Kidney epithelial cell (primary cell): ENCODE results near the gene SH2D5. TPM values are rescaled to one million over a fixed set of nuclear protein-coding genes. Genes with fewer than 3 reads are reported as not detected.
"Not testable (repeated sequence)": the region's sequence is repeated elsewhere in the genome, so short reads cannot be mapped to it uniquely, and the experiment has no call there.

Experiments used
- DNase-seq: peaks from one replicate; pipeline ENCODE4 v3.0.0-alpha.2; 2010; ENCODE audit warnings: low read depth
- H3K27me3 ChIP-seq: 2 replicates; pipeline ENCODE4 v1.6.0; 2011; ENCODE audit warnings: low read length; ENCODE audit not compliant: control insufficient read depth, insufficient read depth
- H3K36me3 ChIP-seq: 2 replicates; pipeline ENCODE4 v1.5.1; 2011; ENCODE audit warnings: low read length; ENCODE audit not compliant: control insufficient read depth, insufficient read depth
- H3K4me3 ChIP-seq: 2 replicates; pipeline ENCODE4 v1.5.1; 2011; ENCODE audit warnings: low read depth, mild to moderate bottlenecking, control low read depth, low read length
- CTCF ChIP-seq: IDR thresholded peaks from 2 replicates; pipeline ENCODE4 v1.5.1; 2011; ENCODE audit warnings: mild to moderate bottlenecking, moderate library complexity, low read length, control low read depth, inconsistent platforms; ENCODE audit not compliant: insufficient read depth, poor library complexity, severe bottlenecking
- total RNA-seq: library from RNA; depleted of rRNA; stranded (reverse); fragments of >200 nt; gene quantifications from 2 replicates; pipeline ENCODE4 v1.2.3, GENCODE V29; 2015

Gene SH2D5
- total RNA-seq, 1 donor from 2014 or later, result 11.7 TPM

DNA sequence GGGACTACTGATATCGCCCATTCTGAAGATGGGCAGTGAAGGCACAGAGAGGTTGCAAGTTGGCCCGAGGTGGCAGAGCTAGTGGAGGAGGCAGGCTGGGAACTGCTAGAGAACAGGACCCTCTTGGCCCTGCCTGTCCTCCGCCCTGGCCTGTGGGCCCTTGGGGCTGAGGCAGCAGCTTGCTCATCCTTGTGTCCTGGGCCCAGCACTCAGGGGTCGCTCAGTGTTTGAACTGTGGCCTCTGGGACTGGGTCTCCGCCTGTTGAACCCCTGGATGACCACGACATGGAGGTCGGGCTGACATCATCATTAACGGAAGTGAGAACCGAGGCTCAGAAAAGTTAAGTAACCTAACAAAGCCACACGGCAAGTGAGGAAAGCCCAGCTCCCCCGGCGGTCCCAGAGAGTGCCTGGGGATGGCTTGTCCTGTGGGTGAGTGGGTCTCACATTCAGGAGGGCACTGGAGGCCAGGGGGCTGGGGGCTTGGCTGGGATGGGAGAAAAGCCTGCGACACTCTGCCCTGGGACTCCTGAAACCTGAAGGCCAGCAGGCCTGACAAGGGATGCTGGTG, 48.4 kb downstream of the SH2D5 start:
- no peak for TF ChIP-seq CTCF
- DNase-seq, result no peak
- Histone ChIP-seq H3K36me3 (no peaks in the 10 kb centered on the region), H3K4me3 (no peak overlapping the region), H3K27me3 (no peaks in the 10 kb centered on the region)

- no peaks in the 10 kb centered on the region for H3K27me3 ChIP-seq
- no peak for TF ChIP-seq CTCF
- no peak for DNase-seq
- H3K4me3 ChIP-seq, result no peak overlapping the region
- no peaks in the 10 kb centered on the region for H3K36me3 ChIP-seq
These were observed 48.9 kb downstream of the SH2D5 start for GRCh38 chr1:20683614-20684013.

GRCh38 chr1:20682571-20683236, 49.8 kb downstream of the SH2D5 start:
- DNase-seq, result no peak
- no peaks in the 10 kb centered on the region for H3K36me3 ChIP-seq
- H3K4me3 ChIP-seq, result no peak overlapping the region
- TF ChIP-seq CTCF, result no peak
- H3K27me3 ChIP-seq, result no peaks in the 10 kb centered on the region

- Histone ChIP-seq H3K27me3 (no peaks in the 10 kb centered on the region), H3K36me3 (no peaks in the 10 kb centered on the region), H3K4me3 (no peak overlapping the region)
- no peak for TF ChIP-seq CTCF
- DNase-seq, result no peak
These were observed 50.5 kb downstream of the SH2D5 start for GRCh38 chr1:20681999-20682398.

GRCh38 chr1:20680269-20680668, 52.2 kb downstream of the SH2D5 start:
- TF ChIP-seq CTCF, result no peak
- H3K4me3 ChIP-seq, result no peak overlapping the region
- DNase-seq, result no peak
- H3K27me3 ChIP-seq, result no peaks in the 10 kb centered on the region
- no peaks in the 10 kb centered on the region for H3K36me3 ChIP-seq

GRCh38 chr1:20678599-20678998, 53.9 kb downstream of the SH2D5 start:
- H3K36me3 ChIP-seq, result no peaks in the 10 kb centered on the region
- no peak for DNase-seq
- TF ChIP-seq CTCF, result no peak
- no peak overlapping the region for H3K4me3 ChIP-seq
- no peaks in the 10 kb centered on the region for H3K27me3 ChIP-seq

- H3K4me3 ChIP-seq, H3K27me3 ChIP-seq, DNase-seq, H3K36me3 ChIP-seq: not testable (repeated sequence)
These were observed 58.9 kb downstream of the SH2D5 start for GRCh38 chr1:20673626-20674025.
